ENCODE results near the gene IQSEC1.

- TF ChIP-seq CTCF (IDR thresholded peaks at IDR 0.05) (no peak), POLR2A (IDR thresholded peaks at IDR 0.05) (no peak)
Observed at GRCh38 chr3:13085846-13086179, 12.6 kb upstream of the IQSEC1 start.

Measured in Peyer's patch (tissue), 4 donors.